ENCODE measurements around the gene PTPRM. TPM values are rescaled to one million over a fixed set of nuclear protein-coding genes. Genes with fewer than 3 reads are reported as not detected.
A peak's percentile ranks its signal among the peaks of the same experiment; 100 is the strongest.

Gene PTPRM
- total and polyA plus RNA-seq, 5 donors from 2014 or later, result 1.1 to 4.6 (median 3.6) TPM

DNA sequence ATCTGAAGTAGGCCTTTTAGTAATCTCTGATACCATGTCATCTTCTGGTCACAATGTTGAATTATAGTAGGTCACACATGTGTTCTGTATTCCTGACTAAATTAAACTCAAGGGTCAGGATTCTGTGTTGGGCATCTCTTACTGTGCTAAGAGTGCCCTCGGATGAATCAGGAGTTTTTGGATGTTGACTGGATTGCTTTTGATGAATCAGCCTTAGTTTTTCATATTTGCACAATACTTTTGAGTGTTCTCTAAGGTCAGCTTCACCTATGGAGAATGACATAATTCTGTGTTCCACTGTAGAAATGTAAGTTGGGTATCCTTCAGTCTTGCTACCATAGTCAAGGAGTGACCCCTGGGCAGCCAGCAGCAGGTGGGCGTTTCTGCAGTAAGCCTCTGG, 190.1 kb downstream of the PTPRM start:
- Histone ChIP-seq H3K27me3 (ENCODE audit: control insufficient read depth, insufficient read depth, low read length) (no peaks in the 10 kb centered on the region), H3K36me3 (ENCODE audit: control insufficient read depth, insufficient read depth, low read length) (no peaks in the 10 kb centered on the region), H3K9me3 (ENCODE audit: control insufficient read depth in 2 of 2, low read length in 2 of 2) (no peaks in the 10 kb centered on the region), H3K27ac (ENCODE audit: insufficient read depth, low read length, poor library complexity, severe bottlenecking) (no peak overlapping the region), H3K4me1 (ENCODE audit: control insufficient read depth, insufficient read depth, low read length, poor library complexity, severe bottlenecking) (no peaks in the 10 kb centered on the region), H3K4me3 (ENCODE audit: low read depth, low read length) (no peak overlapping the region)
- H3K9me3 Mint-ChIP-seq, result peaks cover 0 to 8% (median 0%) of the 10 kb centered on the region in 7 donors
- no peak overlapping the region for H3K4me3 Mint-ChIP-seq
- no peak overlapping the region for H3K27ac Mint-ChIP-seq
- no peaks in the 10 kb centered on the region for H3K4me1 Mint-ChIP-seq
- ATAC-seq (ENCODE audit: low read depth in 2 of 2), result no peak
- H3K36me3 Mint-ChIP-seq, result no peaks in the 10 kb centered on the region
- DNase-seq, result no peak
- peaks cover 3% of the 10 kb centered on the region for H3K27me3 Mint-ChIP-seq

DNA sequence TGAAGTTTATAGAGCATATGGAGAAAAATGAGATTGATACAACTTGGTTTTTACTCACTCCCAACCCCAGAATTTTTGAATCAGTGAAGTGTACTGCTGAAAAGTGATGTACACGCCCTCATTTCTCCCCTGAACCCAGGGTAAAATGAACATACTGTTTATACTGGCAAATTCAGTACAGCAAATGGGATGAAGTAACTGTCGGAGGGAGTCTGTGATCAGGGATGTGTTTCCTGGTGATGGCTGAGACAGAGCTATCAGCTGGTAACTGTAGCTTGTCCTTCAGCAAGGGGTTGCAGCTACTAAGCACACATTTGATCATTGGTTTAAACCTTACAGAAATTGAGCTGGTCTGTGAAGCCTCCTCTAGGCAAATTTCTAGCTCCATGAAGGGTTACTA, 191.6 kb downstream of the PTPRM start:
- H3K27me3 Mint-ChIP-seq, result peaks cover 4% of the 10 kb centered on the region
- ATAC-seq (ENCODE audit: low read depth in 2 of 2) (no peak), DNase-seq (no peak)
- Histone ChIP-seq H3K36me3 (ENCODE audit: control insufficient read depth, insufficient read depth, low read length) (no peaks in the 10 kb centered on the region), H3K27me3 (ENCODE audit: control insufficient read depth, insufficient read depth, low read length) (no peaks in the 10 kb centered on the region), H3K4me3 (ENCODE audit: low read depth, low read length) (no peak overlapping the region), H3K27ac (ENCODE audit: insufficient read depth, low read length, poor library complexity, severe bottlenecking) (no peak overlapping the region), H3K9me3 (ENCODE audit: control insufficient read depth in 2 of 2, low read length in 2 of 2) (no peaks in the 10 kb centered on the region), H3K4me1 (ENCODE audit: control insufficient read depth, insufficient read depth, low read length, poor library complexity, severe bottlenecking) (no peaks in the 10 kb centered on the region)
- no peaks in the 10 kb centered on the region for H3K36me3 Mint-ChIP-seq
- H3K9me3 Mint-ChIP-seq, result peaks cover 0 to 7% (median 0%) of the 10 kb centered on the region in 7 donors
- H3K4me1 Mint-ChIP-seq, result no peaks in the 10 kb centered on the region
- no peak overlapping the region for H3K4me3 Mint-ChIP-seq
- no peak overlapping the region for H3K27ac Mint-ChIP-seq

DNA sequence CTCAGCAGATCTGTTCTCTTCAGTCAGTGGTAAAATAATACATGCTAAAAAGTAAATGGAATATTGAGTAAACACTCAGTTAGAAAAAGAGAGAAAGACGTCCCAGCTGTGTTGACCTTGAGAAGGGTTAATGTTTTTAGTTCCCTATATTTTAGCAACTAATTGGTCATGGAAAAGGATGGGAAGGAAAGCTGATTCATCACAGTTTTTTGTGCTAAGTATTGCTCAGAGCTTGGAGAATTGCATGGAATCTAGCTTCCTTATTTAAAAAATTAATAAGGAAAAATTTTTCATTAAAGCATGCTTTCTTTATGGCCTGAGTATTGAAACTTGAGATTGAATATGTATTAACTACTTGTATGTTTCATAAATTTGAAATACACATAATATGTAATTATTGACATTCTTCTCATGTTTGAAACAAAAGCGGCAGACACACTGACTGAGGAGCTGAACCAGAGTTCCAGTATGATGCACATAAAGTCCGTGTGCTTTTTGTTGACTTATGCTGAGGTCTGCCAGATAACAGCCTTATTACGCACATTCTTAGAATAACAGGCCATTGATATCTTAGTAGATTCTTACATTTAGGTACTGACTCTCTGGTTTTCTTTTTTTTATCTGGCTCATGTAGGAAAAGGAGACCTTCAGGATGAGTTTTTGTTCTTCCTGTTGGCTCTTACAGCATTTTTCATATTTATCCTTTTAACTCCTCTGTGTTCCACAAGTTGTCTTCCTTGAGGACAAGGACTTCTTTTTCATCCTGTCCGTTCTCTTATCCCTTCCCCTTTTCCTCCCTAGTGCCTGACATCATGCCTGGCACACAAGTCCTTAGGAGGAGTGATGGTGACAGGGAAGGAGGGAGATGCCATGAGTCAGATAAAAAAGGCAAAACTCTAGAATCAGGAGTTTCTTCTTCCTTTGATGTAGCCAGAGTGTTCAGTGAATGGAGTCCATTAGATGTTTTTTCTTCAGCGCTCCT, 194.1 kb downstream of the PTPRM start:
- H3K27me3 ChIP-seq (ENCODE audit: control insufficient read depth, insufficient read depth, low read length), result no peaks in the 10 kb centered on the region
- H3K4me1 Mint-ChIP-seq, result no peaks in the 10 kb centered on the region
- H3K27ac ChIP-seq (ENCODE audit: insufficient read depth, low read length, poor library complexity, severe bottlenecking), result no peak overlapping the region
- H3K27ac Mint-ChIP-seq, result peak overlapping the region in 2 of 3 donors; percentile 11 to 38
- ATAC-seq (ENCODE audit: low read depth in 2 of 2) (no peak), DNase-seq (no peak)
- H3K9me3 Mint-ChIP-seq, result peaks cover 0 to 7% (median 0%) of the 10 kb centered on the region in 7 donors
- H3K4me3 Mint-ChIP-seq, result no peak overlapping the region
- H3K27me3 Mint-ChIP-seq, result peaks cover 4% of the 10 kb centered on the region
- no peaks in the 10 kb centered on the region for H3K4me1 ChIP-seq (ENCODE audit: control insufficient read depth, insufficient read depth, low read length, poor library complexity, severe bottlenecking)
- H3K9me3 ChIP-seq (ENCODE audit: control insufficient read depth in 2 of 2, low read length in 2 of 2), result no peaks in the 10 kb centered on the region
- H3K4me3 ChIP-seq (ENCODE audit: low read depth, low read length), result no peak overlapping the region
- no peaks in the 10 kb centered on the region for H3K36me3 ChIP-seq (ENCODE audit: control insufficient read depth, insufficient read depth, low read length)
- no peaks in the 10 kb centered on the region for H3K36me3 Mint-ChIP-seq

DNA sequence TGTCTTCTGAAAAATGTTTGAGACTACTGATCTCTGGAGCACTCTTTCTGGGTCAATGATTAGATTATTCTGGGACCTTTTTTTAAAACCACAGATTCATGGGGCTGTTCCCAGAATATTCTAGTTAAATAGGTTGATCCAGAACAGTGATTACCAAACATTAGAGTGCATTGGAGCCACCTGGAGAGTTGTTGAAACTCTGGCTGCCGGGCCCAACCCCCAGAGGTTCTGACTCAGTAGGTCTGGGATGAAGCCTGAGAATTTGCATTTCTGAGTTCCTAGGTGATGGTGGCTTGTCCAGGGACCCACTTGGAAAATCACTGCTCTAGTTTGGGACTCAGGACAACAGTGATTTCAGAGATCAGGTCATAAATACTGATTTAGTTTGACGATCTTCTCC, 197.3 kb downstream of the PTPRM start:
- no peak for ATAC-seq (ENCODE audit: low read depth in 2 of 2)

DNA sequence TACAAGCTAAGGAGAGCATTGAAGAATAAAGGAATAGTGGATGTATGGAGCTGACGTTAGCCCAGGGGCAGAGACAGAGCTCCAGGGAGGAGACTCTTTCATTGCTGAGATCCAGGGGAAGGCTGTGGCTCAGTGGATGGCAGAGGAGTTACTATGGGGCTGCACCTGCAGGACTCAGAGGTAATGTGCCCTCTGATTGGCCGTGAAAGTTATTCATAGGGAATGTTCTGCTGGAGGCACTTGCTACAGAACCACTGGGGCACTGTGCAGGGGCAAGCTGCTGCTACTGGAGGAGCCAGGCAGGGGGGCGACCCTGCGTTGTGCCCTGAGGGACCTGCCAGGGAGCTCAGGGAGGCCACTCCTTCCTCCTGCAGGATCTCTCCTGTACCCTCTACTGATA, 199.2 kb downstream of the PTPRM start:
- Mint-ChIP-seq H3K36me3 (no peaks in the 10 kb centered on the region), H3K27ac (no peak overlapping the region), H3K4me1 (no peaks in the 10 kb centered on the region), H3K9me3 (peaks cover 0 to 3% (median 0%) of the 10 kb centered on the region in 7 donors), H3K27me3 (peaks cover 4% of the 10 kb centered on the region), H3K4me3 (no peak overlapping the region)
- Histone ChIP-seq H3K4me3 (ENCODE audit: low read depth, low read length) (no peak overlapping the region), H3K27ac (ENCODE audit: insufficient read depth, low read length, poor library complexity, severe bottlenecking) (no peak overlapping the region), H3K36me3 (ENCODE audit: control insufficient read depth, insufficient read depth, low read length) (no peaks in the 10 kb centered on the region), H3K27me3 (ENCODE audit: control insufficient read depth, insufficient read depth, low read length) (no peaks in the 10 kb centered on the region), H3K9me3 (ENCODE audit: control insufficient read depth in 2 of 2, low read length in 2 of 2) (no peaks in the 10 kb centered on the region), H3K4me1 (ENCODE audit: control insufficient read depth, insufficient read depth, low read length, poor library complexity, severe bottlenecking) (no peaks in the 10 kb centered on the region)
- ATAC-seq (ENCODE audit: low read depth in 2 of 2), result no peak
- DNase-seq, result no peak

More for the DNA sequence above, 197.3 kb downstream of the PTPRM start:
- H3K4me3 ChIP-seq (ENCODE audit: low read depth, low read length), result no peak overlapping the region
- Mint-ChIP-seq H3K4me1 (no peaks in the 10 kb centered on the region), H3K9me3 (peaks cover 0 to 3% (median 0%) of the 10 kb centered on the region in 7 donors), H3K4me3 (no peak overlapping the region), H3K36me3 (no peaks in the 10 kb centered on the region), H3K27me3 (peaks cover 4% of the 10 kb centered on the region), H3K27ac (no peak overlapping the region)
- H3K9me3 ChIP-seq (ENCODE audit: control insufficient read depth in 2 of 2, low read length in 2 of 2), result no peaks in the 10 kb centered on the region
- H3K4me1 ChIP-seq (ENCODE audit: control insufficient read depth, insufficient read depth, low read length, poor library complexity, severe bottlenecking), result no peaks in the 10 kb centered on the region
- no peak for DNase-seq
- H3K27ac ChIP-seq (ENCODE audit: insufficient read depth, low read length, poor library complexity, severe bottlenecking), result no peak overlapping the region
- no peaks in the 10 kb centered on the region for H3K27me3 ChIP-seq (ENCODE audit: control insufficient read depth, insufficient read depth, low read length)
- no peaks in the 10 kb centered on the region for H3K36me3 ChIP-seq (ENCODE audit: control insufficient read depth, insufficient read depth, low read length)

DNA sequence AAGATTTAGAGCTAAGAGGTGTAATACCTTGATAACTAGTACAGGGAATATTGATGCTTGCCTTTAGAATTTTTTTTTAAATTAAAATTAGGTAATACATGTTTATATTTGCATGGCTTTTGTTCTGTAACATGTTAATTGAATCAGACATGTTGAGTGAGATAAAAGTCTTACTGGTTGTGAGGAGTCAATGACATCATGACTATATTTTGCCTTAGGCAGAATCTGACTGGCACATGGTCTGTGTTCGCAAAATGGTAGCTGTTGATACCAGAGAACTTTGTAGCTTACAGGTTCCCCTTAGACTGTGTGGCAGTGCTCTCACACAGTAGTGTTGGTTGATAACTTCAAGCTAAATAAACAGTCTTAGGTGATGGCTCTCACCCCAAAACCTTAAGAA, 199.7 kb downstream of the PTPRM start:
- no peak overlapping the region for H3K27ac Mint-ChIP-seq
- H3K27me3 Mint-ChIP-seq, result peaks cover 4% of the 10 kb centered on the region
- H3K36me3 Mint-ChIP-seq, result no peaks in the 10 kb centered on the region
- DNase-seq (no peak), ATAC-seq (ENCODE audit: low read depth in 2 of 2) (no peak)
- Histone ChIP-seq H3K27ac (ENCODE audit: insufficient read depth, low read length, poor library complexity, severe bottlenecking) (no peak overlapping the region), H3K4me1 (ENCODE audit: control insufficient read depth, insufficient read depth, low read length, poor library complexity, severe bottlenecking) (no peaks in the 10 kb centered on the region), H3K9me3 (ENCODE audit: control insufficient read depth in 2 of 2, low read length in 2 of 2) (no peaks in the 10 kb centered on the region), H3K36me3 (ENCODE audit: control insufficient read depth, insufficient read depth, low read length) (no peaks in the 10 kb centered on the region), H3K4me3 (ENCODE audit: low read depth, low read length) (no peak overlapping the region), H3K27me3 (ENCODE audit: control insufficient read depth, insufficient read depth, low read length) (no peaks in the 10 kb centered on the region)
- H3K9me3 Mint-ChIP-seq, result peaks cover 0 to 3% (median 0%) of the 10 kb centered on the region in 7 donors
- H3K4me1 Mint-ChIP-seq, result no peaks in the 10 kb centered on the region
- no peak overlapping the region for H3K4me3 Mint-ChIP-seq

DNA sequence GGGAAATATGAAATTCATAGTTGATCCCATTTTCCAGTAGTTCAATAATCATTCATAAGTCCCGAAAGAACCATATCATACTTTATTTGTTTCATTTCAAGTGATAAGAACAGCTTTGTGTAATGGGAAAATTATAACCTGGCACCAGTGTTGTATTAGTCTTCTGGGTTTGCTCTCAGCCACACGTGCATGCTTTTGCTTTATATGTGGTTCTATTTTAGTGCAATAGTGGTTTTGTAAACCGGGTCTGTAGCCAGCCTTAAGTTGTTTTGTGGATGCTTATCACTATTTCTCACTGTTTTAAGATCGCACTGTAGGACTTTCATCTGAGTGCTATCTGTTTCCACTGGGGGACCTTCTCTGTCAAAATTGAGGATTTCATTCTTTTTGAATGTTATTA, 203.8 kb downstream of the PTPRM start:
- DNase-seq, result no peak
- Histone ChIP-seq H3K27ac (ENCODE audit: insufficient read depth, low read length, poor library complexity, severe bottlenecking) (no peak overlapping the region), H3K4me3 (ENCODE audit: low read depth, low read length) (no peak overlapping the region), H3K36me3 (ENCODE audit: control insufficient read depth, insufficient read depth, low read length) (no peaks in the 10 kb centered on the region), H3K4me1 (ENCODE audit: control insufficient read depth, insufficient read depth, low read length, poor library complexity, severe bottlenecking) (no peaks in the 10 kb centered on the region), H3K9me3 (ENCODE audit: control insufficient read depth in 2 of 2, low read length in 2 of 2) (peaks cover 0 to 1% of the 10 kb centered on the region in 2 experiments), H3K27me3 (ENCODE audit: control insufficient read depth, insufficient read depth, low read length) (no peaks in the 10 kb centered on the region)
- H3K4me3 Mint-ChIP-seq, result no peak overlapping the region
- H3K27ac Mint-ChIP-seq, result no peak overlapping the region
- H3K9me3 Mint-ChIP-seq, result peaks cover 0 to 4% (median 0%) of the 10 kb centered on the region in 7 donors
- ATAC-seq (ENCODE audit: low read depth in 2 of 2), result no peak
- no peaks in the 10 kb centered on the region for H3K36me3 Mint-ChIP-seq
- no peaks in the 10 kb centered on the region for H3K27me3 Mint-ChIP-seq
- H3K4me1 Mint-ChIP-seq, result peaks cover 0 to 4% (median 0%) of the 10 kb centered on the region in 4 donors

DNA sequence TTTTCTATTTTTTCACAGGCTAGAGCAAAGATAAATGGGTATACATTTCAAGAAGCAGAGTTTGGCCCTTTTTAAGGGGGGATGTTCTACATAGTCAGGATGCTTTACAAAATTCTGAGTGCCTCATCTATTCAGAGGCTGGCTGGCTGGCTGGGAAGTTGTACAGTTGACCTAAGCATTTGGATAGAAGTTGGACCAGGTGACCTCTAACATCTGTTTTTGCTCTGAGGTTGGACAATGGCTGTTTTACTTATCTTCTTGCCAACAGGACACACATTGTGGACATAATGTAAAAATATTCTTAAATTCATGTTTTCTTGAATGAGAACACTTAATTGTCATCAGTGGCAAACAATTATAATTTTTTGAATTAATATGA, 205.4 kb downstream of the PTPRM start:
- H3K36me3 ChIP-seq (ENCODE audit: control insufficient read depth, insufficient read depth, low read length), result no peaks in the 10 kb centered on the region
- H3K27ac ChIP-seq (ENCODE audit: insufficient read depth, low read length, poor library complexity, severe bottlenecking), result no peak overlapping the region
- peaks cover 0 to 5% (median 0%) of the 10 kb centered on the region in 7 donors for H3K9me3 Mint-ChIP-seq
- H3K27me3 ChIP-seq (ENCODE audit: control insufficient read depth, insufficient read depth, low read length), result no peaks in the 10 kb centered on the region
- no peaks in the 10 kb centered on the region for H3K27me3 Mint-ChIP-seq
- H3K36me3 Mint-ChIP-seq, result no peaks in the 10 kb centered on the region
- H3K4me3 ChIP-seq (ENCODE audit: low read depth, low read length), result no peak overlapping the region
- H3K27ac Mint-ChIP-seq, result no peak overlapping the region
- no peak overlapping the region for H3K4me3 Mint-ChIP-seq
- H3K4me1 Mint-ChIP-seq, result peaks cover 0 to 4% (median 0%) of the 10 kb centered on the region in 4 donors
- DNase-seq, result no peak
- ATAC-seq (ENCODE audit: low read depth in 2 of 2), result no peak
- H3K4me1 ChIP-seq (ENCODE audit: control insufficient read depth, insufficient read depth, low read length, poor library complexity, severe bottlenecking), result no peaks in the 10 kb centered on the region
- peaks cover 0 to 1% of the 10 kb centered on the region in 2 experiments for H3K9me3 ChIP-seq (ENCODE audit: control insufficient read depth in 2 of 2, low read length in 2 of 2)
